IMR-90 (cell line): ENCODE results near the gene SIM2. TPM values are rescaled to one million over a fixed set of nuclear protein-coding genes. Genes with fewer than 3 reads are reported as not detected.

Experiments used
- ATAC-seq: fragments of 200-7000 bp; cut with Tn5 transposase; 2 replicates; pipeline ENCODE4 v1.9.1; 2020; ENCODE audit warnings: low read depth, mild to moderate bottlenecking, moderate library complexity
- BruUV-seq: library from RNA; stranded (reverse); fragments of 400-500 nt; replicated peaks from 2 replicates; lab custom pipeline; 2021; lab: Mats Ljungman, UMichigan
- CTCF ChIA-PET: fragments of 300-600 bp; formaldehyde crosslinking; extraction: SDS; loops from one replicate; lab custom pipeline; 2021; ENCODE audit warnings: antibody characterized with exemption; lab: Yijun Ruan, JAX
- POLR2A ChIA-PET: fragments of 300-600 bp; sonication (Branson Sonifier 250); formaldehyde crosslinking; loops from one replicate; lab custom pipeline; 2022; ENCODE audit warnings: antibody characterized with exemption; ENCODE audit not compliant: unreplicated experiment; lab: Charles Lee
- DNase-seq: peaks from one replicate; pipeline ENCODE4 v3.0.0; 2013
- H2AFZ ChIP-seq: replicated peaks from 2 replicates; pipeline ENCODE3; 2013; ENCODE audit warnings: low read length, mild to moderate bottlenecking; ENCODE audit not compliant: poor library complexity
- H2AK5ac ChIP-seq: 2 replicates; pipeline ENCODE4 v1.6.1; 2013; ENCODE audit warnings: low read depth, low read length, inconsistent platforms
- H2AK9ac ChIP-seq: replicated peaks from 2 replicates; pipeline ENCODE3; 2013; ENCODE audit warnings: mild to moderate bottlenecking, low read depth, low read length, moderate library complexity; ENCODE audit not compliant: poor library complexity
- H2BK120ac ChIP-seq: 2 replicates; pipeline ENCODE4 v1.6.1; 2013; ENCODE audit warnings: low read depth, low read length, inconsistent platforms
- H2BK15ac ChIP-seq: 3 replicates; pipeline ENCODE4 v1.6.1; 2013; ENCODE audit warnings: low read depth, low read length, inconsistent platforms
- H2BK20ac ChIP-seq: 2 replicates; pipeline ENCODE4 v1.6.1; 2013; ENCODE audit warnings: low read depth, mild to moderate bottlenecking, inconsistent platforms, low read length, moderate library complexity
- H2BK5ac ChIP-seq: 2 replicates; pipeline ENCODE4 v1.6.1; 2013; ENCODE audit warnings: mild to moderate bottlenecking, low read depth, low read length, inconsistent platforms; ENCODE audit not compliant: poor library complexity, severe bottlenecking
- H3K14ac ChIP-seq: replicated peaks from 2 replicates; pipeline ENCODE4 v1.6.1; 2013; ENCODE audit warnings: low read depth, low read length, inconsistent platforms
- H3K18ac ChIP-seq: 2 replicates; pipeline ENCODE4 v1.6.1; 2013; ENCODE audit warnings: low read depth, low read length, control low read depth
- H3K23ac ChIP-seq: 2 replicates; pipeline ENCODE4 v1.6.1; 2013; ENCODE audit warnings: low read depth, low read length, inconsistent platforms
- H3K27ac ChIP-seq: 2 replicates; pipeline ENCODE4 v1.5.1; 2013; ENCODE audit warnings: mild to moderate bottlenecking, control low read depth, low read length; ENCODE audit not compliant: insufficient read depth
- H3K27me3 ChIP-seq: 2 replicates; pipeline ENCODE4 v1.6.1; 2013; ENCODE audit warnings: low read length; ENCODE audit not compliant: control insufficient read depth, insufficient read depth
- H3K36me3 ChIP-seq: 2 replicates; pipeline ENCODE4 v1.6.1; 2013; ENCODE audit warnings: low read length, mixed read lengths; ENCODE audit not compliant: control insufficient read depth, insufficient read depth
- H3K4ac ChIP-seq: 2 replicates; pipeline ENCODE4 v1.6.1; 2013; ENCODE audit warnings: low read depth, low read length, inconsistent platforms
- H3K4me1 ChIP-seq: 2 replicates; pipeline ENCODE4 v1.6.1; 2013; ENCODE audit warnings: low read length, mixed read lengths; ENCODE audit not compliant: control insufficient read depth, insufficient read depth
- H3K4me2 ChIP-seq: 2 replicates; pipeline ENCODE4 v1.6.1; 2013; ENCODE audit warnings: low read depth, mild to moderate bottlenecking, control low read depth, low read length, moderate library complexity
- H3K4me3 ChIP-seq: 2 replicates; pipeline ENCODE4 v1.5.1; 2013; ENCODE audit warnings: low read depth, mild to moderate bottlenecking, control low read depth, low read length, moderate library complexity; ENCODE audit not compliant: insufficient read depth
- H3K56ac ChIP-seq: 2 replicates; pipeline ENCODE4 v1.6.1; 2013; ENCODE audit warnings: low read length, inconsistent platforms; ENCODE audit not compliant: insufficient read depth; ENCODE audit errors: extremely low read depth
- H3K79me1 ChIP-seq, 2 experiments: 2 replicates each; pipeline ENCODE4 v1.6.1; 2013; ENCODE audit warnings: low read length in 2 of 2, inconsistent platforms in 1 of 2, low read depth in 1 of 2
- H3K9ac ChIP-seq: 2 replicates; pipeline ENCODE4 v1.6.1; 2013; ENCODE audit warnings: low read depth, low read length, control low read depth
- H3K9me1 ChIP-seq: 2 replicates; pipeline ENCODE4 v1.6.1; 2013; ENCODE audit warnings: low read length, inconsistent platforms; ENCODE audit not compliant: insufficient read depth
- H3K9me3 ChIP-seq: 2 replicates; pipeline ENCODE4 v1.6.1; 2013; ENCODE audit warnings: low read length; ENCODE audit not compliant: control insufficient read depth, insufficient read depth
- H4K20me1 ChIP-seq: 2 replicates; pipeline ENCODE4 v1.6.1; 2013; ENCODE audit warnings: low read length, inconsistent platforms; ENCODE audit not compliant: insufficient read depth
- H4K5ac ChIP-seq: 2 replicates; pipeline ENCODE4 v1.6.1; 2013; ENCODE audit warnings: mild to moderate bottlenecking, low read depth, low read length, control low read depth
- H4K8ac ChIP-seq, 2 experiments: 2 replicates each; pipeline ENCODE4 v1.6.1; 2013; ENCODE audit warnings: low read depth in 2 of 2, low read length in 2 of 2, control low read depth in 1 of 2, inconsistent platforms in 1 of 2
- H4K91ac ChIP-seq: 2 replicates; pipeline ENCODE4 v1.6.1; 2013; ENCODE audit warnings: low read depth, low read length, inconsistent platforms; ENCODE audit not compliant: insufficient read depth
- CEBPB ChIP-seq: IDR thresholded peaks from 2 replicates; pipeline ENCODE4 v1.6.1; 2012; ENCODE audit warnings: low read depth, low read length, improper control_type of control experiment
- CHD1 ChIP-seq: IDR thresholded peaks from 2 replicates; pipeline ENCODE4 v1.6.1; 2012; ENCODE audit warnings: low read depth, low read length, improper control_type of control experiment
- FOS ChIP-seq: fragments of 150-350 bp; IDR thresholded peaks from 2 replicates; pipeline ENCODE4 v1.6.1; 2016; ENCODE audit warnings: low read depth, low read length
- MAFK ChIP-seq: IDR thresholded peaks from 2 replicates; pipeline ENCODE4 v1.6.1; 2012; ENCODE audit warnings: low read depth, low read length, improper control_type of control experiment
- MAZ ChIP-seq: IDR thresholded peaks from 2 replicates; pipeline ENCODE4 v1.6.1; 2012; ENCODE audit warnings: low read depth, mild to moderate bottlenecking, low read length, improper control_type of control experiment, moderate library complexity, borderline replicate concordance
- MXI1 ChIP-seq: IDR thresholded peaks from 2 replicates; pipeline ENCODE4 v1.6.1; 2012; ENCODE audit warnings: low read depth, mild to moderate bottlenecking, low read length, moderate library complexity, borderline replicate concordance
- NFE2L2 ChIP-seq: fragments of 150-350 bp; IDR thresholded peaks from 2 replicates; pipeline ENCODE4 v1.6.1; 2016; ENCODE audit warnings: low read depth, mild to moderate bottlenecking, low read length
- POLR2A ChIP-seq: IDR thresholded peaks from 2 replicates; pipeline ENCODE4 v1.6.1; 2012; ENCODE audit warnings: mild to moderate bottlenecking, low read depth, low read length
- RAD21 ChIP-seq: IDR thresholded peaks from 2 replicates; pipeline ENCODE4 v1.6.1; 2012; ENCODE audit warnings: low read length, improper control_type of control experiment
- RCOR1 ChIP-seq: IDR thresholded peaks from 2 replicates; pipeline ENCODE4 v1.6.1; 2012; ENCODE audit warnings: mild to moderate bottlenecking, low read length, improper control_type of control experiment; ENCODE audit not compliant: insufficient replicate concordance
- RFX5 ChIP-seq: IDR thresholded peaks from 2 replicates; pipeline ENCODE4 v1.8.0; 2012; ENCODE audit warnings: low read depth, mild to moderate bottlenecking, low read length, moderate library complexity
- SMC3 ChIP-seq: fragments of 150-350 bp; IDR thresholded peaks from 2 replicates; pipeline ENCODE4 v1.6.1; 2016; ENCODE audit warnings: low read depth, mild to moderate bottlenecking, antibody characterized with exemption, low read length, moderate library complexity
- WGBS, 2 experiments: methylation state at CpG; one replicate each; pipeline versions ENCODE4 v1.1.5 to v1.1.7; 2013; ENCODE audit warnings: missing lambda C conversion rate in 2 of 2; ENCODE audit not compliant: insufficient read length in 1 of 2; ENCODE audit errors: extremely low coverage in 2 of 2; 5-methylcytosine and 5-hydroxymethylcytosine counted together
- dilution Hi-C: fragments of 300-500 bp; cut with HindIII; formaldehyde crosslinking; loops from one replicate; pipeline ENCODE4 v1.14.3; 2018; ENCODE audit warnings: low sequenced_read_pairs; ENCODE audit not compliant: unreplicated experiment
- in situ Hi-C: fragments of 300-500 bp; cut with MboI; formaldehyde crosslinking; loops from 3 replicates; pipeline ENCODE4 v1.14.3; 2019; ENCODE audit warnings: low sequenced_read_pairs, inconsistent platforms, mixed read lengths
- intact Hi-C: fragments of 100-400 bp; cut with micrococcal nuclease; formaldehyde crosslinking; loops from 2 replicates; pipeline ENCODE4 v1.10.0; 2022
- polyA plus RNA-seq, 3 experiments: library from polyadenylated mRNA; depleted of rRNA; stranded (reverse); fragments of >200 nt; gene quantifications; 2 replicates each; pipeline ENCODE4 v1.2.3, GENCODE V29; 2012; ENCODE audit warnings: low replicate concordance in 1 of 3
- total RNA-seq: library from RNA; depleted of rRNA; stranded (reverse); fragments of >200 nt; gene quantifications from 2 replicates; pipeline ENCODE4 v1.2.3, GENCODE V29; 2012
- TF ChIP-seq, protein P1 (sequence below): fragments of 150-350 bp; IDR thresholded peaks from 2 replicates; pipeline ENCODE4 v1.6.1; 2016; ENCODE audit warnings: low read depth, mild to moderate bottlenecking, low read length, moderate library complexity, borderline replicate concordance
- TF ChIP-seq, protein P2 (sequence below): fragments of 150-350 bp; IDR thresholded peaks from 2 replicates; pipeline ENCODE4 v1.6.1; 2017; ENCODE audit warnings: mild to moderate bottlenecking, antibody characterized with exemption, low read length, low read depth

The SIM2 gene
- total and polyA plus RNA-seq, 2 of the 4 experiments (the other 2 are of a cell fraction) = 2.2 to 7.5 TPM

DNA sequence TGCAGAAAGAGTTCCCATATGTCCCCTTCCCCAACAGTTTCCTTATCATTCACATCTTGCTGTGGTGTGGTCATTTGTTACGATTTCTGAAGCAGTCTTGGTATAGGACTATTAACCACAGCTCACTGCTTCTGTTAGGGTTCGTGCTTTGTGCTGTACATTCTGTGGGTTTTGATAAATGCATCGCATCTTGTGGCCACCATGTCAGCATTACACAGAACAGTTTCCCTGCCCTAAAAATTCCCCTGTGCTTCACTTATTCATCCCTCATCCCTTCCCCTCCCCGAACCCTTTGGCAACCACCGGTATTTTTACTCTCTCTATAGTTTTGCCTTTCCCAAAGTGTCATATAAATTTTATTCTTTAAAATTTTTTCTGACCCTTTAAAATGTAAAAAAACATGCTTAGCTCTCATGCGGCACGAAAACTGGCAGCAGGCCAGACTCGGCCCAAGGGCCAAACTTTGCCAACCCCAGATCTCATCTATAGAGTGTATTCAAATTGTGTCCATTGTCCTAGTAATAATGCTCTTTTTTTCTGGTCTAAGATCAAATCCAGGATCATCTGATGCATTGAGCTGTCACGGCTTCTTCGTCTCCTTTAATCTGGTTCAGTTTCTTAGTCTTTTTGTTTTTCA, 78.2 kb downstream of the SIM2 start:
- ATAC-seq (no peak), DNase-seq (peak; percentile 9)
- Histone ChIP-seq H4K20me1 (no peaks in the 10 kb centered on the region; the same call in 1 of the 2 replicates), H3K4me2 (no peak overlapping the region), H3K4ac (no peak overlapping the region), H3K27ac (no peak overlapping the region), H4K8ac (no peak overlapping the region), H3K4me1 (peaks cover 7% of the 10 kb centered on the region), H2BK15ac (no peak overlapping the region), H3K23ac (no peak overlapping the region), H2BK20ac (no peak overlapping the region), H3K9me3 (no peaks in the 10 kb centered on the region), H3K9me1 (0 out of 2 replicates have a peak, but pooled peaks cover 6% of the 10 kb centered on the region), H3K79me1 (no peaks in the 10 kb centered on the region; a peak in 1 of 4 replicates), H3K9ac (no peak overlapping the region), H3K4me3 (no peak overlapping the region), H3K56ac (no peak overlapping the region), H3K36me3 (no peaks in the 10 kb centered on the region), H3K27me3 (no peaks in the 10 kb centered on the region), H2BK5ac (no peak overlapping the region), H2AFZ (no peak overlapping the region), H3K18ac (no peak overlapping the region), H3K14ac (no peak overlapping the region), H2AK5ac (no peak overlapping the region), H4K5ac (no peak overlapping the region), H2BK120ac (no peak overlapping the region), H4K91ac (no peak overlapping the region), H2AK9ac (no peak overlapping the region)
- TF ChIP-seq SMC3 = no peak
- TF ChIP-seq, protein P1, sequence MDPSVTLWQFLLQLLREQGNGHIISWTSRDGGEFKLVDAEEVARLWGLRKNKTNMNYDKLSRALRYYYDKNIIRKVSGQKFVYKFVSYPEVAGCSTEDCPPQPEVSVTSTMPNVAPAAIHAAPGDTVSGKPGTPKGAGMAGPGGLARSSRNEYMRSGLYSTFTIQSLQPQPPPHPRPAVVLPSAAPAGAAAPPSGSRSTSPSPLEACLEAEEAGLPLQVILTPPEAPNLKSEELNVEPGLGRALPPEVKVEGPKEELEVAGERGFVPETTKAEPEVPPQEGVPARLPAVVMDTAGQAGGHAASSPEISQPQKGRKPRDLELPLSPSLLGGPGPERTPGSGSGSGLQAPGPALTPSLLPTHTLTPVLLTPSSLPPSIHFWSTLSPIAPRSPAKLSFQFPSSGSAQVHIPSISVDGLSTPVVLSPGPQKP = no peak
- no peak for TF ChIP-seq RFX5
- no peak for TF ChIP-seq CEBPB
- no peak for TF ChIP-seq MAFK
- TF ChIP-seq MXI1 = no peak
- TF ChIP-seq RAD21 = no peak
- no peak for TF ChIP-seq MAZ
- TF ChIP-seq RCOR1 = no peak
- TF ChIP-seq CHD1 = no peak
- TF ChIP-seq FOS = no peak
- TF ChIP-seq NFE2L2 = no peak
- no peak for TF ChIP-seq POLR2A
- TF ChIP-seq, protein P2, sequence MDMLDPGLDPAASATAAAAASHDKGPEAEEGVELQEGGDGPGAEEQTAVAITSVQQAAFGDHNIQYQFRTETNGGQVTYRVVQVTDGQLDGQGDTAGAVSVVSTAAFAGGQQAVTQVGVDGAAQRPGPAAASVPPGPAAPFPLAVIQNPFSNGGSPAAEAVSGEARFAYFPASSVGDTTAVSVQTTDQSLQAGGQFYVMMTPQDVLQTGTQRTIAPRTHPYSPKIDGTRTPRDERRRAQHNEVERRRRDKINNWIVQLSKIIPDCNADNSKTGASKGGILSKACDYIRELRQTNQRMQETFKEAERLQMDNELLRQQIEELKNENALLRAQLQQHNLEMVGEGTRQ = no peak
- WGBS, 2 experiments = 80% methylated on average over 1 of the region's 10 CpGs; no CpG with 5 or more reads in 1 of the 2 experiments
- intact Hi-C loops (no loop called here), in situ Hi-C loops (no loop called here), dilution Hi-C loops (no loop called here)
- POLR2A ChIA-PET = no interaction called here
- no TSS peak for BruUV-seq
- CTCF ChIA-PET = no interaction called here
